ENCODE results near the gene CERS1. TPM values are rescaled to one million over a fixed set of nuclear protein-coding genes. Genes with fewer than 3 reads are reported as not detected.

Gene CERS1
- total RNA-seq, 1 experiment from 2014 or later = 11.4 TPM

DNA sequence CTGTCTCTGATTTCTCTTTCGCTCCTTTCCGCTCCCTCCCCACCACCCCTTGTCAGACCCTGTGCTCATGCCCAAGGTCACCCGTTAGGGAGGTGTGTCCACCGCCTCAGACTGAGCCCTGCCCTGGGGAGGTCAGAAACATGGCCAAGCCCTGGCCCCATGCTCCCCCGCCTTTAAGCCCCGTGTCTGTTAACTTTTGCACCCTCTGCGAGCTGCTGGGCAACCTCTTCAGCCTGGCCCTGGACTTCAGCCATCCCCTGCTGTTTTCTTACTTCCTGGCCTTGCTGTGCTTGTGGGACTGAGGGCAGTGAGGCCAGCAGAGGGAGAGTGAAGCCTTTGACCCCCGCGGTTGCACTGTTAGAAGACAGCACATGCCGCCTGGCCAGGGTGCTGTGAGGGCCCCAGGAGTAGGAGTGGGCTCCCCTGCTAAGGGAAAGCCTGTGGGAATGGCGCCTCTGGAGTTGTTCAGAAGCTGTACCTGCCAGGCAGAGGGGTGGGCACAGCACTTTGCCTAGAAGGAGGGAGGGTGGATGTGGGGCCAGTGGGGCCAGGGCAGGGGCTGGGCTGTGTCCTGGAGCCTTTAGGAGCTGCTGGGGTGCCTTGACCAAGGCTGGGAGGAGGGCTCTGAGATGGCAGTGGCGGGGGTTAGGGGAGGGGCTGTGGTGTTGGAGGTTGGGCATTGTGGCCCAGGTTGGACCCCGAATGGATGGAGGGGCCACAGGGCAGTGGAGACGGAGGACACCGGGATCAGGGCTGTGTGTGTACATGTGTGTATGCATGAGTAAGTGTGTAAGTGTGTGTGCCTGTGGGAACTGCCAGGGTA lies 56.3 kb downstream of the CERS1 start:
- no peak overlapping the region for H3K27ac ChIP-seq (ENCODE audit: low read depth, low read length, poor library complexity, severe bottlenecking)
- H3K27me3 ChIP-seq (replicated peaks; ENCODE audit: insufficient read depth, low read depth, low read length, poor library complexity) = no peaks in the 10 kb centered on the region
- no TSS peak for BruUV-seq (replicated peaks)
- H3K4me3 ChIP-seq (ENCODE audit: low read depth, low read length, poor library complexity, severe bottlenecking) = no peak overlapping the region
- peaks cover 12% of the 10 kb centered on the region for H3K36me3 ChIP-seq (ENCODE audit: insufficient read depth, low read length, poor library complexity, severe bottlenecking)
- H3K9me3 ChIP-seq (ENCODE audit: low read depth, low read length, poor library complexity, severe bottlenecking) = no peaks in the 10 kb centered on the region
- POLR2A ChIA-PET (ENCODE audit: low non-redundant PET) = no interaction called here
- intact Hi-C loops (cut with micrococcal nuclease; ENCODE audit: unreplicated experiment) = no loop called here
- DNase-seq (ENCODE audit: low spot score) = no peak
- H3K4me1 ChIP-seq (ENCODE audit: insufficient read depth, low read length, poor library complexity, severe bottlenecking) = peaks cover 6% of the 10 kb centered on the region
- CTCF ChIA-PET = no interaction called here
- no peak for TF ChIP-seq EZH2 (IDR thresholded peaks at IDR 0.05; ENCODE audit: borderline replicate concordance, low read depth, low read length, poor library complexity, severe bottlenecking)
- TF ChIP-seq, protein P1, sequence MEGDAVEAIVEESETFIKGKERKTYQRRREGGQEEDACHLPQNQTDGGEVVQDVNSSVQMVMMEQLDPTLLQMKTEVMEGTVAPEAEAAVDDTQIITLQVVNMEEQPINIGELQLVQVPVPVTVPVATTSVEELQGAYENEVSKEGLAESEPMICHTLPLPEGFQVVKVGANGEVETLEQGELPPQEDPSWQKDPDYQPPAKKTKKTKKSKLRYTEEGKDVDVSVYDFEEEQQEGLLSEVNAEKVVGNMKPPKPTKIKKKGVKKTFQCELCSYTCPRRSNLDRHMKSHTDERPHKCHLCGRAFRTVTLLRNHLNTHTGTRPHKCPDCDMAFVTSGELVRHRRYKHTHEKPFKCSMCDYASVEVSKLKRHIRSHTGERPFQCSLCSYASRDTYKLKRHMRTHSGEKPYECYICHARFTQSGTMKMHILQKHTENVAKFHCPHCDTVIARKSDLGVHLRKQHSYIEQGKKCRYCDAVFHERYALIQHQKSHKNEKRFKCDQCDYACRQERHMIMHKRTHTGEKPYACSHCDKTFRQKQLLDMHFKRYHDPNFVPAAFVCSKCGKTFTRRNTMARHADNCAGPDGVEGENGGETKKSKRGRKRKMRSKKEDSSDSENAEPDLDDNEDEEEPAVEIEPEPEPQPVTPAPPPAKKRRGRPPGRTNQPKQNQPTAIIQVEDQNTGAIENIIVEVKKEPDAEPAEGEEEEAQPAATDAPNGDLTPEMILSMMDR (conservative IDR thresholded peaks at IDR 0.05; ENCODE audit: low read depth, low read length) = no peak

DNA sequence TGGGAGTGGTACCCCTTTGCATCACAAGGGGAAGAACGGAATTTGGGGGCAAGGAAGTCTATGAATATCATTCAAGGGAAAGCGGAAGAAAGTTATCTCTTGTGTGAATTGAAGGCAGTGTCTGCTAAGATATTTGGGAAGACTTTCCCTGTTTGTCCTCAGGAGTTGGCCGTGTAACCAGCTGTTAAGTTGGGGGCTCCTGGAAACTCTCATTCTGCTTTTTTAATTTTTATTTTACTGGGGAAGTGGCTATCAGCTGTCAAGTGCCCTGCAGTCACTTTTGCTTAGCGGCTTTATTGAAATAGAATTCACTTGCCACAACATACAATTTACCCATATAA lies 61.3 kb downstream of the CERS1 start:
- Histone ChIP-seq H3K27me3 (replicated peaks; ENCODE audit: insufficient read depth, low read depth, low read length, poor library complexity) (no peaks in the 10 kb centered on the region), H3K36me3 (ENCODE audit: insufficient read depth, low read length, poor library complexity, severe bottlenecking) (peaks cover 21% of the 10 kb centered on the region), H3K27ac (ENCODE audit: low read depth, low read length, poor library complexity, severe bottlenecking) (no peak overlapping the region), H3K4me1 (ENCODE audit: insufficient read depth, low read length, poor library complexity, severe bottlenecking) (peaks cover 12% of the 10 kb centered on the region), H3K9me3 (ENCODE audit: low read depth, low read length, poor library complexity, severe bottlenecking) (no peaks in the 10 kb centered on the region), H3K4me3 (ENCODE audit: low read depth, low read length, poor library complexity, severe bottlenecking) (no peak overlapping the region)
- BruUV-seq (replicated peaks) = no TSS peak
- ChIA-PET POLR2A (ENCODE audit: low non-redundant PET) (no interaction called here), CTCF (no interaction called here)
- TF ChIP-seq EZH2 (IDR thresholded peaks at IDR 0.05; ENCODE audit: borderline replicate concordance, low read depth, low read length, poor library complexity, severe bottlenecking) = no peak
- TF ChIP-seq, protein P1 (conservative IDR thresholded peaks at IDR 0.05; ENCODE audit: low read depth, low read length) = no peak
- intact Hi-C loops (cut with micrococcal nuclease; ENCODE audit: unreplicated experiment) = no loop called here
- no peak for DNase-seq (ENCODE audit: low spot score)

DNA sequence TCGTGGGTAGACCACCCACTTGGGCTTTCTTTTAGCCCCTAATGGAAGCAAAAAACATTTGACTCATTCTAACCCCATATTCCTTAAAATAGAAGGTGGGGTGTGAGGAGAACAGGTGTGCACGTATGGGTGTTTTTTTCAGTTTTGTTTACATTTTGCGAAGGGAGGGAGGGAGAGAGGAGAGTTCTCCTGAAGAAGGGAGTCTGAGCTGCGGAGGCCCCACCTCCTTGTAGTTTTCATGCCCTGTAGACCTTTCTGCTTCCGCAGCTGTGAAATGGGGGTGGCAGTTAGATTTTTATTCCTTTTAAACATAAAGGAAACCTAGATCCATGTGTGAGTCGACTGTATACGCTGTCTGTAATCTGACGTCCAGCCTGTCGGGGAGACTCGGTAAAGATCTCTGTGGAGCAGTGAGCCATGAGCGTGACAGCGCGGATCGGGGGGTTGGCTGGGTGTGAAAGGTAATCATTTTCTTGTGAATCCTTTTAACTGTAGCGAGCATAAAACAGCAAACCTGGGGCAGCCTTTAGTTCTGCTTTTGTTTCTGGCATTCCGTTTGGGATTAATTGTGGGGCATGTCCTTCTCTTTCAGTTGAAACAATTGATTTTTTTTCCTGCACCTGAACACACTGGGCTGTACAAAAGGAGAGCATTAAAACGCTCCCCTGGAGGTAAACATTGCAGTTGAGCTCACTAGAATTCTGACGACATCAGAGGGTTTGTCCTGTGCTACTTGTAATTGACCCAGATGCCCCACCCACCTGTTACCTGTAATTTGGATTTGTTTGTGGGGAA lies 61.9 kb downstream of the CERS1 start:
- BruUV-seq (replicated peaks) = TSS peak; percentile 44
- H3K4me1 ChIP-seq (ENCODE audit: insufficient read depth, low read length, poor library complexity, severe bottlenecking) = peaks cover 12% of the 10 kb centered on the region
- H3K36me3 ChIP-seq (ENCODE audit: insufficient read depth, low read length, poor library complexity, severe bottlenecking) = peaks cover 21% of the 10 kb centered on the region
- CTCF ChIA-PET = no interaction called here
- no peaks in the 10 kb centered on the region for H3K27me3 ChIP-seq (replicated peaks; ENCODE audit: insufficient read depth, low read depth, low read length, poor library complexity)
- no peak overlapping the region for H3K27ac ChIP-seq (ENCODE audit: low read depth, low read length, poor library complexity, severe bottlenecking)
- H3K9me3 ChIP-seq (ENCODE audit: low read depth, low read length, poor library complexity, severe bottlenecking) = no peaks in the 10 kb centered on the region
- peak overlapping the region; percentile 79 for H3K4me3 ChIP-seq (ENCODE audit: low read depth, low read length, poor library complexity, severe bottlenecking)
- POLR2A ChIA-PET (ENCODE audit: low non-redundant PET) = no interaction called here
- intact Hi-C loops (cut with micrococcal nuclease; ENCODE audit: unreplicated experiment) = no loop called here
- TF ChIP-seq, protein P1 (conservative IDR thresholded peaks at IDR 0.05; ENCODE audit: low read depth, low read length) = no peak
- TF ChIP-seq EZH2 (IDR thresholded peaks at IDR 0.05; ENCODE audit: borderline replicate concordance, low read depth, low read length, poor library complexity, severe bottlenecking) = no peak
- DNase-seq (ENCODE audit: low spot score) = no peak
